Measurements from ENCODE around the gene SAMHD1. TPM values are rescaled to one million over a fixed set of nuclear protein-coding genes. Genes with fewer than 3 reads are reported as not detected.

Gene SAMHD1
- total and polyA plus RNA-seq, 2 of the 8 experiments (the other 6 are each of a cell fraction or from before 2014, with no cell fraction given) = 22.0 to 37.1 TPM

- TF ChIP-seq POLR2AphosphoS5 (IDR thresholded peaks at IDR 0.05; ENCODE audit: low read depth, low read length) (no peak), SIX5 (IDR thresholded peaks at IDR 0.05; ENCODE audit: low read depth, low read length) (no peak), SP2 (IDR thresholded peaks at IDR 0.05; ENCODE audit: low read length) (no peak), CEBPB (IDR thresholded peaks at IDR 0.05; ENCODE audit: low read depth, low read length) (no peak), MAX (IDR thresholded peaks at IDR 0.05) (no peak), BRCA1 (IDR thresholded peaks at IDR 0.05; ENCODE audit: low read depth, low read length) (no peak), NANOG (IDR thresholded peaks at IDR 0.05; ENCODE audit: insufficient read depth, low read depth, low read length, poor library complexity, severe bottlenecking) (no peak)
These were observed 37.0 kb upstream of the SAMHD1 start (continued) for GRCh38 chr20:36988494-36988966.
